ENCODE results near the gene HNRNPA1.

HNRNPA1 gene

GRCh38 chr12:54280468-54281260 is at the start of gene HNRNPA1:
Gene HNRNPA1, plus strand, starts transcription at chr12:54280726. Its CDS starts 82 bp downstream, at chr12:54280808.
- no peak for TF ChIP-seq GATA2 (IDR thresholded peaks at IDR 0.05; ENCODE audit: low read depth, low read length)
- no peak for TF ChIP-seq GATA3 (IDR thresholded peaks at IDR 0.05; ENCODE audit: low read depth, low read length)

- TF ChIP-seq GATA2 (IDR thresholded peaks at IDR 0.05; ENCODE audit: low read depth, low read length) (no peak), GATA3 (IDR thresholded peaks at IDR 0.05; ENCODE audit: low read depth, low read length) (no peak)
Observed at GRCh38 chr12:54232790-54233189, 47.7 kb upstream of the HNRNPA1 start.

GRCh38 chr12:54238531-54238930 is 42.0 kb upstream of the HNRNPA1 start:
- TF ChIP-seq GATA2 (IDR thresholded peaks at IDR 0.05; ENCODE audit: low read depth, low read length) (no peak), GATA3 (IDR thresholded peaks at IDR 0.05; ENCODE audit: low read depth, low read length) (no peak)

DNA sequence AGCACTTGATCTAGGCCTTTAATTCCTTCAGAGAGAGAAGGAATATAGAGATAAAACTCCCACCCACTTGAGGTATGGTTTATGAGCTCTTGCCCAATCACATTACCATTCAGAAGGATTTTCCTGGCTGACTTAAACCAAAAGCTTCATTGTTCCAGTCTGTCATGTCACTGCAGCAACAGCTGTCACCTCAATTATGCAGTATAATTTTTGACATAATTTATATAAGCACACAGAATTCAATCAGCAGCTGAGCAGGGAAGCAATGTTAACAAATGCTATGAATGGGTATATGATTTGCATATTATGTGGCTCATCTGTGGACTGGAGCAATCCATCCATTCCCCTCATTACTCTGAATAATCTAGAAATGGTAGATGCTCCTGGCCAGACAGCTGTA is 40.9 kb upstream of the HNRNPA1 start:
- TF ChIP-seq GATA3 (IDR thresholded peaks at IDR 0.05; ENCODE audit: low read depth, low read length) (no peak), GATA2 (IDR thresholded peaks at IDR 0.05; ENCODE audit: low read depth, low read length) (no peak)

DNA sequence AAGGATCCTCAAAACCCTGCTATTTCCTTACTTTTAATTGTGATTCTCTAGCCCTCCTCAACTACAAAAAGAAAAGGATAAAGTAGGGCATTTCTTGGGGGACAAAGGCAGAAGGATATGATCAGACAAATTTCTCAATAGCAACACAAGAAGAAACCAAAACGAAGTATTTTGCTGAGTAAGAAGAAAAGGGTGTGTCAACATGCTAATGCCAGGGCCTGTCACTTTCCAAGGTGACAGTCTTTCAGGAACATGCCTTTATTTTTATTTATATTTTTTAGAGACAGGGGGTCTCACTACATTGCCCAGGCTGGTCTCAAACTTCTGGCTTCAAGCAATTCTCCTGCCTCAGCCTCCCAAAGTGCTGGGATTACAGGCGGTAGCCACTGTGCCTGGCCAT is 40.4 kb upstream of the HNRNPA1 start:
- TF ChIP-seq GATA2 (IDR thresholded peaks at IDR 0.05; ENCODE audit: low read depth, low read length): no peak
- no peak for TF ChIP-seq GATA3 (IDR thresholded peaks at IDR 0.05; ENCODE audit: low read depth, low read length)

DNA sequence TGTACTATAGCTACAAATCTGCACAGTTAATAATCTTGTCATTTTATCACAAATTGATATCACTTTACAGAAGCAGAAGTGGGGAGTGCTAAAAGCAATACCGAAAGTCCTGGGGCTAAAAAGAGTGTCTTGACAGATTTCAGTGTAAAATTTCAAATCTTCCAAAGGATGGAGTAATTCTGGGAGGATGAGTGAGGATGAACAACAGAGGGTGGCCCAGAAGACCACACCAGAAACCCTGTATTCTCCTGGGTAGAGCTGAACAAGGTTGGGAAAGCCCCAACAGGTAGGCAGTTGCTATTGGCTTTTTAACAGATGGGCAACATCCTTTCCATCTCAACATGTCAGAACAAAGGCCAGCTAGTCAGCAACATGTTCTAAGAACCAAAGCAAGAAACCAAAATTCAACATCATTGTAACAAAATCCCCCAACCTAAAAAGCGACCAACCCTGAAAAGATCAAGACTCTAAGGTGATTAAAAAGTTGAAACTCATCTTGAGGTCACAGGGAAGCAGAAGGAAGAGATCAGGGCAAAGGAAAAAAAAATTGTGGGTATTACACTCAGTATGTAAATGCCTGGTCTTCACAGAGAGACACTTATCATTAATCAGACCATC is 39.4 kb upstream of the HNRNPA1 start:
- no peak for TF ChIP-seq GATA3 (IDR thresholded peaks at IDR 0.05; ENCODE audit: low read depth, low read length)
- no peak for TF ChIP-seq GATA2 (IDR thresholded peaks at IDR 0.05; ENCODE audit: low read depth, low read length)

DNA sequence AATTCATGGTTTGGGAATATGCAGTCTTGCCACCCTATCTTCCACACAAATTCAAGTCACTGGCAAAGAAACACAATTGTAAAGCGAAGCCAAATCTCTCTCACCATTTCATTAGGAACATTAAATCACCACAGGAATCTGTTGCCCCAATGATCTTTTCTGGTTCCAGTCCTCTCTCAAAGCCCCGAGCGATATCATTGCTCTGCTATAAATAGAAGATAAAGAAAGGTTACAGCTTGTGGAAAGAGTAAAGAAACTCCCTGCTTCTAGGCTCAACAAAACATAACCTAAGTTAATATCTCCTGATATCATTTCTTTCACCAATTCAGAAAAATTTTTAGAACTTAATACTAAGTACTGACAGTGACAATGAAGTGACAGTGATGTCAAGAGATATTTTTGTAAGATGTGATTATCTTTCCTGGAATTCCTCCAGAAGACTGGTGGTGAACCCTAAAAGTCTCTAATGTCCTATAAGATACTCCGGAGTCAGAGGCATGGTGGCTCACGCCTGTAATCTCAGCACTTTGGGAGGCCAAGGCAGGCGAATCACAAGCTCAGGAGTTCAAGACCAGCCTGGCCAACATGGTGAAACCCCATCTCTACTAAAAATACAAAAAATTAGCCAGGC is 34.4 kb upstream of the HNRNPA1 start:
- TF ChIP-seq GATA3 (IDR thresholded peaks at IDR 0.05; ENCODE audit: low read depth, low read length): no peak
- TF ChIP-seq GATA2 (IDR thresholded peaks at IDR 0.05; ENCODE audit: low read depth, low read length): no peak

- TF ChIP-seq GATA3 (IDR thresholded peaks at IDR 0.05; ENCODE audit: low read depth, low read length) (no peak), GATA2 (IDR thresholded peaks at IDR 0.05; ENCODE audit: low read depth, low read length) (no peak)
Observed at GRCh38 chr12:54249489-54249888, 31.0 kb upstream of the HNRNPA1 start.

DNA sequence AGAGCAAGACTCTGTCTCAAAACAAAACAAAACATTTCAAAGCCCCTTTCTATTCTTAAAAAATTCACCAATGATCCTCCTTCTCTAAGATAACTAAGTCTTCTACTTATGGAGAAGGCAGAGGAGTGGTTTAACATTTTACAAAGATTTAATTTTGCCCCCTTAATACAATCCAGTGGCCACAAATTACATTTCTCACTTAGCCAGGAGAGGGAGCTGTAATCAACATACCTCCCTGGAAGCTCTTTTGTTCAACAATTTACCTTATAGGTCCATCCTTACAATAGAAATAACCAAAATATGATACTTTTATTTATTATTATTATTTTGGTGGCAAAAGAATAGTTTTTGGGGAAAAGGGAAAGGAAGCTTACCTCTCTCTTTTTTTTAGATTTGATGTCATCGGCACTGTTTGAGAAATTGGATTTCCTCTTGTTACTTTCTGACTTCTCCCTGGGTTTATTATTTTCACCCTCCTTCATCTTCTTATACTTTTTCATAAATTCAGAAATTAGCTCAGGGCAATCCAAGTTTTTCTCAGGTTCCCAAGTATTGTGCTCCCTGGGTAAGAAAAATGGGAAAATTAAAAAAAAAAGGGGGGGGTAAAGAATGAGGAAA is 28.8 kb upstream of the HNRNPA1 start:
- TF ChIP-seq GATA3 (IDR thresholded peaks at IDR 0.05; ENCODE audit: low read depth, low read length) (no peak), GATA2 (IDR thresholded peaks at IDR 0.05; ENCODE audit: low read depth, low read length) (no peak)

GRCh38 chr12:54253240-54253639 is 27.3 kb upstream of the HNRNPA1 start:
- TF ChIP-seq GATA2 (IDR thresholded peaks at IDR 0.05; ENCODE audit: low read depth, low read length) (no peak), GATA3 (IDR thresholded peaks at IDR 0.05; ENCODE audit: low read depth, low read length) (no peak)

GRCh38 chr12:54257332-54257731 is 23.2 kb upstream of the HNRNPA1 start:
- TF ChIP-seq GATA3 (IDR thresholded peaks at IDR 0.05; ENCODE audit: low read depth, low read length) (no peak), GATA2 (IDR thresholded peaks at IDR 0.05; ENCODE audit: low read depth, low read length) (no peak)

- TF ChIP-seq GATA3 (IDR thresholded peaks at IDR 0.05; ENCODE audit: low read depth, low read length) (no peak), GATA2 (IDR thresholded peaks at IDR 0.05; ENCODE audit: low read depth, low read length) (no peak)
Observed at GRCh38 chr12:54258201-54258681, 22.3 kb upstream of the HNRNPA1 start.

DNA sequence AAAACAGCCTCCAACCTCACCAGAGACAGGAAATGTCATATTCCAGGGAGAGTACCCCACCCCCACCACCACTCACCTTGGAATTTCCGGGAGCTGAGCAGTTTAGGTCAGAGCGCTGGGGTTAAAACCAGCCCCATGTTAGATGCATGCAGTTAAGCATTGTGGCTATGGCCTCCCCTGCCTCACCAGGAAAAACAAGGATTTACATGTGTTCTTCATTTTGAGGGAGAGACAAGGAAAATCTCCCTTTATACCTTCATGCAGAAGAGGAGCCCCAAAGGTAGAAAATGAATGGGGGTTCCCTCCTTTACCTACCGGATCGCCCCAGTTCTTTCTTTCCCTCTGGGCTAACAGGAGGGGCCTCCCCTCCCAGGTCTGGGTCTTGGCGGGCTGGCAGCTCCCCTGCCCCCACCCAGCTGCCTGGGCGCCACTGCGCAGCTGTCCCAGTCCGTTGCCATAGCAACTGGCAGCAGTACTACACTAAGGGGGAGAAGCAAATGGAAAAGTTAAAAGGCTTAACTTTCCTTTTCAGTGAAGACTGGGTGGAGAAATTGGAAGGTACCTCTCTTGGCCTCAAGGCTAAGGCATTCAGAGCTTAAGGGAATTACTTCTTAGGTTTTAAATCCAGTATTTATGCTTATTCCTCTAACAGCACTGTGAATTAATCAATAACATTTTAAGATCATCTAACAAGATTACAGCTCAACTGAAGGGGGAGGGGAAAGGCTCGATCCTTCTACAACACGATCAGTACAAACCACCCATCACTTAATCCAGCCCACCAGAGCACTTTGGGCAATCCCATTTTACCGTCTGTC is 21.1 kb upstream of the HNRNPA1 start:
- TF ChIP-seq GATA2 (IDR thresholded peaks at IDR 0.05; ENCODE audit: low read depth, low read length) (peak; percentile 70), GATA3 (IDR thresholded peaks at IDR 0.05; ENCODE audit: low read depth, low read length) (peak; percentile 52; the same call in 1 of the 2 replicates)
